HUDEP-2 (cell line): Measurements from ENCODE around the gene CCDC13.
"Not testable (repeated sequence)": the region's sequence is repeated elsewhere in the genome, so short reads cannot be mapped to it uniquely, and the experiment has no call there.

ENCODE experiments used
- DNase-seq, 76 experiments: peaks; one replicate each; lab custom pipeline; 2025; ENCODE audit not compliant: unreplicated experiment in 76 of 76; lab: John Stamatoyannopoulos, UW

Gene CCDC13

GRCh38 chr3:42772670-42773408 lies at the start of gene CCDC13:
Gene CCDC13, minus strand, starts transcription at chr3:42773253. Its CDS starts 14,908 bp downstream, at chr3:42758345.
- peak; percentile 3 to 95 (median 86) for DNase-seq

GRCh38 chr3:42822828-42823227 lies 49.8 kb upstream of the CCDC13 start:
- DNase-seq: no peak

GRCh38 chr3:42820746-42821051 lies 47.6 kb upstream of the CCDC13 start:
- no peak for DNase-seq

- DNase-seq: peak in 5 of 76 experiments; percentile 14 to 30 (median 24)
Measured at GRCh38 chr3:42819351-42819965, 46.4 kb upstream of the CCDC13 start.

- DNase-seq: no peak
Measured at GRCh38 chr3:42815826-42816225, 42.8 kb upstream of the CCDC13 start.

GRCh38 chr3:42814914-42815507 lies 42.0 kb upstream of the CCDC13 start:
- peak in 60 of 76 experiments; percentile 4 to 71 (median 41) for DNase-seq

- no peak for DNase-seq
Measured at GRCh38 chr3:42814246-42814645, 41.2 kb upstream of the CCDC13 start.

GRCh38 chr3:42811118-42811883 lies 38.2 kb upstream of the CCDC13 start:
- not testable (repeated sequence) for DNase-seq

- DNase-seq: not testable (repeated sequence)
Measured at GRCh38 chr3:42810706-42811105, 37.7 kb upstream of the CCDC13 start.

GRCh38 chr3:42809202-42809601 lies 36.1 kb upstream of the CCDC13 start, which contains the start of gene ACKR2:
Gene ACKR2, plus strand, starts transcription at chr3:42809445. Its CDS starts 55,058 bp downstream, at chr3:42864503.
- DNase-seq: no peak

- DNase-seq: no peak
Measured at GRCh38 chr3:42807929-42808328, 34.9 kb upstream of the CCDC13 start.

- DNase-seq: peak in 1 of 76 experiments; percentile 26
Measured at GRCh38 chr3:42805141-42805821, 32.2 kb upstream of the CCDC13 start.

GRCh38 chr3:42804831-42805132 lies 31.7 kb upstream of the CCDC13 start:
- DNase-seq: peak in 2 of 76 experiments; percentile 41 to 44

GRCh38 chr3:42804106-42804830 lies 31.2 kb upstream of the CCDC13 start, which contains the start of gene HIGD1A:
Gene HIGD1A, minus strand, starts transcription at chr3:42804490. Its CDS starts 10,237 bp downstream, at chr3:42794253.
- DNase-seq: peak in 75 of 76 experiments; percentile 25 to 94 (median 89)

- peak in 23 of 76 experiments; percentile 2 to 53 (median 25) for DNase-seq
Measured at GRCh38 chr3:42803414-42804105, 30.5 kb upstream of the CCDC13 start.

GRCh38 chr3:42802876-42803413 lies 29.9 kb upstream of the CCDC13 start:
- no peak for DNase-seq

GRCh38 chr3:42801784-42802183 lies 28.7 kb upstream of the CCDC13 start:
- no peak for DNase-seq

GRCh38 chr3:42801048-42801620 lies 28.1 kb upstream of the CCDC13 start:
- no peak for DNase-seq

GRCh38 chr3:42800251-42800650 lies 27.2 kb upstream of the CCDC13 start:
- no peak for DNase-seq
